WTC11 (cell line): ENCODE measurements around the gene KCNIP1.

ENCODE experiments used
- CTCF ChIP-seq: fragments of 200-600 bp; IDR thresholded peaks from 2 replicates; pipeline ENCODE4 v1.8.0; 2022; ENCODE audit warnings: antibody characterized with exemption
- JUN ChIP-seq: sonication (generic); formaldehyde crosslinking; IDR thresholded peaks from 2 replicates; pipeline ENCODE4 v1.8.0; 2023; ENCODE audit warnings: mild to moderate bottlenecking, missing genetic modification reagents

- TF ChIP-seq CTCF (no peak), JUN (CRISPR knock-in tag) (no peak)
Observed at GRCh38 chr5:170732685-170733084, 228.9 kb downstream of the KCNIP1 start.
